Ishikawa (cell line): ENCODE measurements around the gene UQCRFS1.

Experiments
- CEBPB ChIP-seq: IDR thresholded peaks from 2 replicates; pipeline ENCODE4 v1.6.1; 2012
- CREB1 ChIP-seq: IDR thresholded peaks from 2 replicates; pipeline ENCODE4 v1.6.1; 2012; ENCODE audit warnings: low read depth
- EGR1 ChIP-seq: IDR thresholded peaks from 2 replicates; pipeline ENCODE4 v1.6.1; 2012
- EP300 ChIP-seq: IDR thresholded peaks from 2 replicates; pipeline ENCODE4 v1.6.1; 2012; ENCODE audit warnings: borderline replicate concordance
- FOXM1 ChIP-seq: IDR thresholded peaks from 2 replicates; pipeline ENCODE4 v1.6.1; 2012; ENCODE audit warnings: low read depth, borderline replicate concordance
- MAX ChIP-seq: IDR thresholded peaks from 2 replicates; pipeline ENCODE4 v1.6.1; 2012
- NFIC ChIP-seq: IDR thresholded peaks from 2 replicates; pipeline ENCODE4 v1.6.1; 2012
- RAD21 ChIP-seq: IDR thresholded peaks from 2 replicates; pipeline ENCODE4 v1.6.1; 2012; ENCODE audit warnings: low read depth
- REST ChIP-seq: IDR thresholded peaks from 2 replicates; pipeline ENCODE4 v1.6.1; 2012; ENCODE audit warnings: low read depth, mild to moderate bottlenecking
- TAF1 ChIP-seq: IDR thresholded peaks from 2 replicates; pipeline ENCODE4 v1.6.1; 2012; ENCODE audit warnings: low read depth, mild to moderate bottlenecking
- TCF12 ChIP-seq: IDR thresholded peaks from 2 replicates; pipeline ENCODE4 v1.6.1; 2012; ENCODE audit warnings: low read depth
- TEAD4 ChIP-seq: IDR thresholded peaks from 2 replicates; pipeline ENCODE4 v1.6.1; 2012
- USF1 ChIP-seq: IDR thresholded peaks from 2 replicates; pipeline ENCODE4 v1.6.1; 2012
- YY1 ChIP-seq: IDR thresholded peaks from 2 replicates; pipeline ENCODE4 v1.6.1; 2012; ENCODE audit warnings: low read depth
- ZBTB7A ChIP-seq: IDR thresholded peaks from 2 replicates; pipeline ENCODE4 v1.6.1; 2012; ENCODE audit warnings: low read depth

UQCRFS1 gene

GRCh38 chr19:29170554-29170953 lies 42.4 kb downstream of the UQCRFS1 start:
- TF ChIP-seq USF1: no peak
- TF ChIP-seq CEBPB: no peak
- no peak for TF ChIP-seq TAF1
- TF ChIP-seq EP300: no peak
- TF ChIP-seq CREB1: no peak
- TF ChIP-seq TEAD4: no peak

- TF ChIP-seq RAD21 (no peak), MAX (no peak), FOXM1 (no peak)
Observed at GRCh38 chr19:29162694-29163093, 50.3 kb downstream of the UQCRFS1 start.

- TF ChIP-seq MAX (no peak), CEBPB (no peak), FOXM1 (no peak), ZBTB7A (no peak), USF1 (no peak), REST (no peak), EP300 (no peak), YY1 (no peak), CREB1 (no peak), TEAD4 (no peak), TAF1 (no peak), NFIC (no peak), EGR1 (no peak), RAD21 (no peak), TCF12 (no peak)
Observed at GRCh38 chr19:29155683-29156082, 57.3 kb downstream of the UQCRFS1 start.
